ENCODE data around the gene KHDC3L. TPM values are rescaled to one million over a fixed set of nuclear protein-coding genes. Genes with fewer than 3 reads are reported as not detected.

The KHDC3L gene
- total RNA-seq, 1 donor from 2014 or later: not detected

DNA sequence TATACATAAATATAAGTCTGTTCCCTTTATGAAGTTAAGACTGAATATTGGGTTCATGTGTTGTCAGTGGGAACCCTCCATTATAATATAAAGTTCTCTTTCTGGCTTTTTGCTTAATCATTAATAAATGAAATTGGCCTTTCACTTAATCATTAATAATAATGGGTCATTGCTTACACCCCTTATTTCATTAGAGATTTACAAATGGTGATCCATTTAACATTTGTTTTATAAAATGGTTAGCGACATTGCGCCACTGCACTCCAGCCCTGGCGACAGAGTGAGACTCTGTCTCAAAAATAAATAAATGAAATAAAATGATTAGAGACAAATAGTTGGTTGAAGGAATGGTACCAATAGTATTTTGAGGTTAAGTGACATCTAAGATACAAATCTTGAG is 50.6 kb downstream of the KHDC3L start:
- no peak for DNase-seq (ENCODE audit: low spot score)
- intact Hi-C loops (cut with DNase I): no loop called here

Other genes with a start within 250 kb of the KHDC3L start
- not detected for gene KHDC1L, start 137.2 kb upstream of the KHDC3L start, total RNA-seq
- gene KHDC1, start 99.5 kb upstream of the KHDC3L start, total RNA-seq: 1.1 TPM
- gene DPPA5, start 8.4 kb upstream of the KHDC3L start, total RNA-seq: not detected
- gene OOEP, start 7.2 kb downstream of the KHDC3L start, total RNA-seq: not detected
- not detected for gene DDX43, start 32.2 kb downstream of the KHDC3L start, total RNA-seq
- 2.0 TPM for gene CGAS, start 89.6 kb downstream of the KHDC3L start, total RNA-seq
- gene MTO1, start 99.1 kb downstream of the KHDC3L start, total RNA-seq: 20.7 TPM
- 2,432 TPM for gene EEF1A1, start 158.4 kb downstream of the KHDC3L start, total RNA-seq